ENCODE results near the gene RBL1.
A peak's percentile ranks its signal among the peaks of the same experiment; 100 is the strongest.

Gene RBL1

DNA sequence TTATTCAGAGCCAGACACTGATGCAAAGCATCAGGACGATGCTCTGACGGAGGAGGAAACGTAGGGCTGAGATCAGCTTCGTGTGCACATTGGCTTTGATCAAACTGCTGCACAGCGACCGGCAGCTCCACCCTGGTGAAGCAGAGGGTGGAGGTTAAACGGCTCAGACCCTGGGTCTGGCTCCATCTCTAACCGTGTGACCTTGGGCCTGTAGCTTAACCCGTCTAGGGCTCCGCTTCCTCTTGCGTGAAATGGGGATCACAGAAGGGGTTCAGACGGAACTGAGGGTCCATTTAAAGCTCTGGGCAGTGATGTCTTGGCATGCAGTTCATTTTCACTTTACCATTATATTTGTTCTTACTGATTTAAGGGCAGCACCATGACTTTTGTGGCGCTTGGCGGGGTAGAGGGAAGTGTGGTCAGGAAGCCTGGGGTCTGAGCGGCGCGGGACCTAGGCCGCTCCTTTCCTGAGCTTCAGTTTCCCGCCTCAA, 644 bp downstream of the RBL1 start:
- H3K27me3 ChIP-seq (ENCODE audit: control insufficient read depth in 1 of 2, insufficient read depth in 1 of 2, low read length in 2 of 2): no peaks in the 10 kb centered on the region
- H3K4me1 ChIP-seq (ENCODE audit: control insufficient read depth, insufficient read depth, low read depth, low read length): peaks cover 5% of the 10 kb centered on the region
- H4K8ac ChIP-seq (ENCODE audit: low read length): peak overlapping the region; percentile 61
- peak overlapping the region; percentile 91 for H3K9ac ChIP-seq (ENCODE audit: low read length)
- H2BK120ac ChIP-seq (ENCODE audit: low read depth, low read length): no peak overlapping the region
- no peak overlapping the region for H2BK15ac ChIP-seq (ENCODE audit: low read depth, poor library complexity, severe bottlenecking)
- H3K4me3 ChIP-seq (ENCODE audit: insufficient read depth in 1 of 2, low read depth in 1 of 2, low read length in 2 of 2): peak overlapping the region; percentile 94 to 96
- H3K23ac ChIP-seq (ENCODE audit: low read length in 2 of 2): peak overlapping the region in 1 of 2 experiments; percentile 61
- 27% methylated on average over 14 of the region's 19 CpGs for WGBS
- no peak overlapping the region for H3K4ac ChIP-seq (ENCODE audit: low read depth in 1 of 2, low read length in 2 of 2)
- no peak overlapping the region for H2AK5ac ChIP-seq (ENCODE audit: low read length, severe bottlenecking)
- peaks cover 22% of the 10 kb centered on the region for H3K79me1 ChIP-seq (replicated peaks; ENCODE audit: low read length, poor library complexity, severe bottlenecking)
- H3K27ac ChIP-seq (ENCODE audit: low read length, poor library complexity, severe bottlenecking): no peak overlapping the region
- DNase-seq: no peak
- no peak overlapping the region for H3K18ac ChIP-seq (ENCODE audit: low read depth in 1 of 2, low read length in 2 of 2)
- no peak overlapping the region for H3K14ac ChIP-seq (ENCODE audit: low read length in 2 of 2)
- H2BK5ac ChIP-seq (ENCODE audit: low read depth, low read length, poor library complexity, severe bottlenecking): no peak overlapping the region
- H3K36me3 ChIP-seq (ENCODE audit: control insufficient read depth in 1 of 2, insufficient read depth in 2 of 2, low read depth in 1 of 2, low read length in 2 of 2): no peaks in the 10 kb centered on the region
- no peak overlapping the region for H2BK12ac ChIP-seq (ENCODE audit: low read length in 2 of 2)
- H2AFZ ChIP-seq (ENCODE audit: low read depth, low read length): peak overlapping the region; percentile 100
- no peaks in the 10 kb centered on the region for H3K9me3 ChIP-seq (ENCODE audit: control insufficient read depth, low read length)
- H3K4me2 ChIP-seq (ENCODE audit: low read length, poor library complexity, severe bottlenecking): peak overlapping the region; percentile 97
- H4K91ac ChIP-seq (ENCODE audit: low read length): peak overlapping the region; percentile 55

DNA sequence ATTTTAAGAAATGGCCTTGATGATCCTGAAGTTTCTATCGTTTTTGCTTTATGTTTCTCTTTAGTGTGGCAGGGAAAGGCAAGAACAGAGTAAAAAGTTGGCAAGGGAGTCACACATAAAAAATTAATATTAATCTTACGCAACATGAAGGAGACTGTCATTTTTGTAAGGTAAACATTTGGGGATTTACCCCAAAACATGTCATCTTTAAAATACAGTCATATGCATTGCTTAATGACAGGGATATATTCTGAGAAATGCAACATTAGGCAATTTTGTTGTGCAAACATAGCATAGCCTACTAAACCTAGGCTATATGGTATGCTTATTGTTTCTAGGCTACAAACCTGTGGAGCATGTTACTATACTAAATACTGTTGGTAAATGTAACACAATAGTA, 5.4 kb downstream of the RBL1 start:
- H2AFZ ChIP-seq (ENCODE audit: low read depth, low read length): no peak overlapping the region
- no peak overlapping the region for H3K9ac ChIP-seq (ENCODE audit: low read length)
- no peak overlapping the region for H3K14ac ChIP-seq (ENCODE audit: low read length in 2 of 2)
- no peak overlapping the region for H3K4me2 ChIP-seq (ENCODE audit: low read length, poor library complexity, severe bottlenecking)
- no peak overlapping the region for H3K23ac ChIP-seq (ENCODE audit: low read length in 2 of 2)
- H3K18ac ChIP-seq (ENCODE audit: low read depth in 1 of 2, low read length in 2 of 2): no peak overlapping the region
- H3K27ac ChIP-seq (ENCODE audit: low read length, poor library complexity, severe bottlenecking): no peak overlapping the region
- no peak overlapping the region for H2BK15ac ChIP-seq (ENCODE audit: low read depth, poor library complexity, severe bottlenecking)
- 100% methylated on average over 1 of the region's 2 CpGs for WGBS
- no peak overlapping the region for H4K91ac ChIP-seq (ENCODE audit: low read length)
- H3K4me1 ChIP-seq (ENCODE audit: control insufficient read depth, insufficient read depth, low read depth, low read length): peaks cover 3% of the 10 kb centered on the region
- no peak overlapping the region for H3K4ac ChIP-seq (ENCODE audit: low read depth in 1 of 2, low read length in 2 of 2)
- no peaks in the 10 kb centered on the region for H3K27me3 ChIP-seq (ENCODE audit: control insufficient read depth in 1 of 2, insufficient read depth in 1 of 2, low read length in 2 of 2)
- H2BK12ac ChIP-seq (ENCODE audit: low read length in 2 of 2): no peak overlapping the region
- H3K36me3 ChIP-seq (ENCODE audit: control insufficient read depth in 1 of 2, insufficient read depth in 2 of 2, low read depth in 1 of 2, low read length in 2 of 2): peaks cover 0 to 3% of the 10 kb centered on the region in 2 experiments
- no peak overlapping the region for H3K4me3 ChIP-seq (ENCODE audit: insufficient read depth in 1 of 2, low read depth in 1 of 2, low read length in 2 of 2)
- no peak overlapping the region for H2BK5ac ChIP-seq (ENCODE audit: low read depth, low read length, poor library complexity, severe bottlenecking)
- DNase-seq: no peak
- H4K8ac ChIP-seq (ENCODE audit: low read length): no peak overlapping the region
- peaks cover 19% of the 10 kb centered on the region for H3K79me1 ChIP-seq (replicated peaks; ENCODE audit: low read length, poor library complexity, severe bottlenecking)
- no peak overlapping the region for H2BK120ac ChIP-seq (ENCODE audit: low read depth, low read length)
- H2AK5ac ChIP-seq (ENCODE audit: low read length, severe bottlenecking): no peak overlapping the region
- H3K9me3 ChIP-seq (ENCODE audit: control insufficient read depth, low read length): no peaks in the 10 kb centered on the region

DNA sequence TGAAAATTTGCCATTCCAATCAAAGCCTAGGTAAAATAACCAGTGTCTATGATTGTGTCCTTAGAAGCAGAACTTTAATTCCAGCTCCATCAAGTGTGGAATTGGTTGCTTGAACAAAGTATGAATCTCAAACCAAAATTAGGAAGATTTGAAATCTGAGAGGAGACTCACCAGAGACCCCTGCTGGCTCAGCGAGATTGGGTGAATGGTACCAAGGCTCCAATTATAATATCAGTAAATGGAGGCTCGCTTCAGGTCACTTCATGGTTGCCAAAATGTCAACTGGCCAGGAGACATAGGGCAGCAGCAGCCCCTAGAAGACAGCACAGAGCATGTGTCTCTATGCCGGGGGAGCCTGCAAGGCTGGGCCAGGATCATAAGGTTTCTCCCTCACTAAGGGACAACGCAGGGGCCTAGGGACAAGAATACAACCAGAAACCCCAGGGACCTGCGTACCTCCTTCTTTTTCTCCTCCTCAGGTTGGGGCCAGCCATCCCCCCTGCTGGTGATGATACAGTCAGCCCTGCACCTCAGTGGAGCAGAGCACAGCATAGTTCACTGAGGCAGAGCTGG, 14.0 kb downstream of the RBL1 start:
- Histone ChIP-seq H3K4ac (ENCODE audit: low read depth in 1 of 2, low read length in 2 of 2) (no peak overlapping the region), H2AFZ (ENCODE audit: low read depth, low read length) (no peak overlapping the region), H3K23ac (ENCODE audit: low read length in 2 of 2) (no peak overlapping the region), H3K27ac (ENCODE audit: low read length, poor library complexity, severe bottlenecking) (no peak overlapping the region), H2BK5ac (ENCODE audit: low read depth, low read length, poor library complexity, severe bottlenecking) (no peak overlapping the region), H2AK5ac (ENCODE audit: low read length, severe bottlenecking) (no peak overlapping the region), H3K9me3 (ENCODE audit: control insufficient read depth, low read length) (no peaks in the 10 kb centered on the region), H3K14ac (ENCODE audit: low read length in 2 of 2) (no peak overlapping the region), H4K8ac (ENCODE audit: low read length) (no peak overlapping the region), H3K4me1 (ENCODE audit: control insufficient read depth, insufficient read depth, low read depth, low read length) (no peaks in the 10 kb centered on the region), H3K18ac (ENCODE audit: low read depth in 1 of 2, low read length in 2 of 2) (no peak overlapping the region), H3K79me1 (replicated peaks; ENCODE audit: low read length, poor library complexity, severe bottlenecking) (peaks cover 22% of the 10 kb centered on the region), H3K4me2 (ENCODE audit: low read length, poor library complexity, severe bottlenecking) (no peak overlapping the region), H2BK120ac (ENCODE audit: low read depth, low read length) (no peak overlapping the region), H4K91ac (ENCODE audit: low read length) (peak overlapping the region; percentile 11), H3K9ac (ENCODE audit: low read length) (no peak overlapping the region), H2BK15ac (ENCODE audit: low read depth, poor library complexity, severe bottlenecking) (no peak overlapping the region), H3K27me3 (ENCODE audit: control insufficient read depth in 1 of 2, insufficient read depth in 1 of 2, low read length in 2 of 2) (no peaks in the 10 kb centered on the region), H3K4me3 (ENCODE audit: insufficient read depth in 1 of 2, low read depth in 1 of 2, low read length in 2 of 2) (no peak overlapping the region), H2BK12ac (ENCODE audit: low read length in 2 of 2) (no peak overlapping the region), H3K36me3 (ENCODE audit: control insufficient read depth in 1 of 2, insufficient read depth in 2 of 2, low read depth in 1 of 2, low read length in 2 of 2) (peaks cover 0 to 3% of the 10 kb centered on the region in 2 experiments)
- 95% methylated on average over 5 of the region's 5 CpGs for WGBS
- DNase-seq: peak; percentile 15

DNA sequence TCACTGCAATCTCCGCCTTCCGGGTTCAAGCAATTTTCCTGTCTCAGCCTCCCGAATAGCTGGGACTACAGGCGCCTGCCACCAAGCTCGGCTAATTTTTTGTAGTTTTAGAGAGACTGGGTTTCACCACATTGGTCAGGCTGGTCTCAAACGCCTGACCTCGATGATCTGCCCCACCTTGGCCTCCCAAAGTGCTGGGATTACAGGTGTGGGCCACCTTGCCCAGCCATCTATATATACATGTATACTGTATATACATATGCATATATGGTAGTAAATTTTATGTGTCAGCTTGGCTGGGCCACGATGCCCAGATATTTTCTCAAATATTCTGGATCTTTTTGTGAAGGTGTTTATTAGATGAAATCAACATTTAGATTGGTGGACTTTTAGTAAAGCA, 18.8 kb downstream of the RBL1 start:
- Histone ChIP-seq H4K91ac (ENCODE audit: low read length) (no peak overlapping the region), H3K14ac (ENCODE audit: low read length in 2 of 2) (no peak overlapping the region), H3K4me1 (ENCODE audit: control insufficient read depth, insufficient read depth, low read depth, low read length) (no peaks in the 10 kb centered on the region), H2BK5ac (ENCODE audit: low read depth, low read length, poor library complexity, severe bottlenecking) (no peak overlapping the region), H3K9ac (ENCODE audit: low read length) (no peak overlapping the region), H2AK5ac (ENCODE audit: low read length, severe bottlenecking) (no peak overlapping the region), H3K36me3 (ENCODE audit: control insufficient read depth in 1 of 2, insufficient read depth in 2 of 2, low read depth in 1 of 2, low read length in 2 of 2) (no peaks in the 10 kb centered on the region), H3K9me3 (ENCODE audit: control insufficient read depth, low read length) (no peaks in the 10 kb centered on the region), H3K27ac (ENCODE audit: low read length, poor library complexity, severe bottlenecking) (no peak overlapping the region), H2BK120ac (ENCODE audit: low read depth, low read length) (no peak overlapping the region), H3K4ac (ENCODE audit: low read depth in 1 of 2, low read length in 2 of 2) (no peak overlapping the region), H2BK15ac (ENCODE audit: low read depth, poor library complexity, severe bottlenecking) (no peak overlapping the region), H2BK12ac (ENCODE audit: low read length in 2 of 2) (no peak overlapping the region), H3K23ac (ENCODE audit: low read length in 2 of 2) (no peak overlapping the region), H4K8ac (ENCODE audit: low read length) (no peak overlapping the region), H3K79me1 (replicated peaks; ENCODE audit: low read length, poor library complexity, severe bottlenecking) (peaks cover 21% of the 10 kb centered on the region), H3K18ac (ENCODE audit: low read depth in 1 of 2, low read length in 2 of 2) (no peak overlapping the region), H2AFZ (ENCODE audit: low read depth, low read length) (no peak overlapping the region), H3K4me3 (ENCODE audit: insufficient read depth in 1 of 2, low read depth in 1 of 2, low read length in 2 of 2) (no peak overlapping the region), H3K27me3 (ENCODE audit: control insufficient read depth in 1 of 2, insufficient read depth in 1 of 2, low read length in 2 of 2) (no peaks in the 10 kb centered on the region), H3K4me2 (ENCODE audit: low read length, poor library complexity, severe bottlenecking) (no peak overlapping the region)
- 99% methylated on average over 6 of the region's 8 CpGs for WGBS
- no peak for DNase-seq

Measured in mesenchymal stem cell (in vitro differentiated cells and primary cell).